Ecto neural progenitor cell (in vitro differentiated cells): ENCODE measurements around the gene TMEM209.
"Not testable (repeated sequence)": the region's sequence is repeated elsewhere in the genome, so short reads cannot be mapped to it uniquely, and the experiment has no call there.

Experiments
- DNase-seq: peaks from one replicate; pipeline ENCODE4 v3.0.0-alpha.2; 2018; ENCODE audit warnings: low spot score

TMEM209 gene

DNA sequence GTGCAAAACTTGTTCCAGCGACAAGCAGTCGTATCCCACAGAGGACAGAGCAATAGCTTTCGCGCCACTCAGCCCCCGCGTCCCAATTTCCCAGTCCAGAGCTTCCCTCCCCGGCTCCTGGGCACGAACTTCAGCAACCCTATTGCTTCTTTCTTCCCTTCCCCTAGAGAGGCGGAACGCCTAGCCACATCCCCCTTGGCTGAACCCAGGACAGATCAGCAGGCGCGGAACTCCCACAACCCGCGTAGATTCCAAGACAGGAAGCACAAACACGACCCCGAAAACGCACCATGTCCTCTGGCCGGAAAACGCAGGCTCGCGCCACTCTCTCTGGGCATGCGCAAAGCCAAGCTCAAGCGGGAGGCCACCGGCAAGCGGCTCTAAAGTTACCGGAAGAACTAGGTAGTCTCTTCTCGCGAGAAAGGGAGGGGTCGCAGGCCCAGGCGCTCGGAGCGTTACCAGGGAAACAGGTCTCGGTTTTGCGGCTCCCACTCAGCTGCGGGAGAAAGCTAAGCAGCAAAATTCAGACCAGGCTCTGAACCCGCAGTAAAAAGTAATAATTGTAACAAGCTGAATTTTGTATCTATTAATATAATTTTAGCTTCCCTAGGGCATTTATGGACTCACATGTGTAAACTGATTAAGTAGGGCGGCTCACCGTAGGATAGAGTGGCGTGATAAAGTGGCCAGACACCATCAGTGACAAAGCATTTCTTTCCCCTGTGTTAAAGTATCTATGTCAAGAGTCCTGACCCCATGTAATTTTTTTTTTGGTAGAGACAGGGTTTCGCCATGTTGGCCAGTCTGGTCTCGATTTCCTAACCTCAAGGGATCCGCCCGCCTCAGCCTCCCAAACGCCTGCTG, at the start of gene TMEM209:
TSS of gene TMEM209 (minus strand) at position 323 of the 864 bp plus-strand sequence. CDS start at position 292, 31 bp downstream.
- peak; percentile 98 for DNase-seq

- DNase-seq = no peak
Measured at GRCh38 chr7:130254555-130254954, 49.3 kb upstream of the TMEM209 start.

DNA sequence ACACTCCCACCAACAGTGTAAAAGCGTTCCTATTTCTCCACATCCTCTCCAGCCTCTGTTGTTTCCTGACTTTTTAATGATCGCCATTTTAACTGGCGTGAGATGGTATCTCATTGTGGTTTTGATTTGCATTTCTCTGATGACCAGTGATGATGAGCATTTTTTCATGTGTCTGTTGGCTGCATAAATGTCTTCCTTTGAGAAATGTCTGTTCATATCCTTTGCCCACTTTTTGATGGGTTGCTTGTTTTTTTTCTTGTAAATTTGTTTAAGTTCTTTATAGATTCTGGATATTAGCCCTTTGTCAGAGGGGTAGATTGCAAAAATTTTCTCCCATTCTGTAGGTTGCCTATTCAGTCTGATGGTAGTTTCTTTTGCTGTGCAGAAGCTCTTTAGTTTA, 44.4 kb upstream of the TMEM209 start:
- not testable (repeated sequence) for DNase-seq

DNA sequence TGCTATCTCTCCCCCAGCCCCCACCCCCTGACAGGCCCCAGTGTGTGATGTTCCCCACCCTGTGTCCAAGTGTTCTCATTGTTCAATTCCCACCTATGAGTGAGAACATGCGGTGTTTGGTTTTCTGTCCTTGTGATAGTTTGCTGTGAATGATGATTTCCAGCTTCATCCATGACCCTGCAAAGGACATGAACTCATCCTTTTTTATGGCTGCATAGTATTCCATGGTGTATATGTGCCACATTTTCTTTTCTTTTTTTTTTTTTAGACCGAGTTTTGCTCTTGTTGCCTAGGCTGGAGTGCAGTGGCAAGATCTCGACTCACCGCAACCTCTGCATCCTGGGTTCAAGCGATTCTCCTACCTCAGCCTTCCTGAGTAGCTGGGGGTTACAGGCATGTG, 43.6 kb upstream of the TMEM209 start:
- not testable (repeated sequence) for DNase-seq

DNA sequence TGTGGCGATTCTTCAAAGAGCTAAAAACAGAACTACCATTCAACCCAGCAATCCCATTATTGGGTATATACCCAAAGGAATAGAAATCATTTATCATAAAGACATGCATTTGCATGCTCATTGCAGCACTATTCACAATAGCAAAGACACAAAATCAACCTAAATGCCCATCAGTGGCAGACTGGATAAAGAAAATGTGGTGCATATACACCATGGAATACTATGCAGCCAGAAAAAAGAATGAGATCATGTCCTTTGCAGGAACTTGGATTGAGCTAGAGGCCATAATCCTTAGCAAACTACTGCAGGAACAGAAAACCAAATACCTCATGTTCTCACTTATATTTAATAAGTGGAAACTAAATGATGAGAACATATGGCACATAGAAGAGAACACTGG, 41.3 kb upstream of the TMEM209 start:
- not testable (repeated sequence) for DNase-seq

DNA sequence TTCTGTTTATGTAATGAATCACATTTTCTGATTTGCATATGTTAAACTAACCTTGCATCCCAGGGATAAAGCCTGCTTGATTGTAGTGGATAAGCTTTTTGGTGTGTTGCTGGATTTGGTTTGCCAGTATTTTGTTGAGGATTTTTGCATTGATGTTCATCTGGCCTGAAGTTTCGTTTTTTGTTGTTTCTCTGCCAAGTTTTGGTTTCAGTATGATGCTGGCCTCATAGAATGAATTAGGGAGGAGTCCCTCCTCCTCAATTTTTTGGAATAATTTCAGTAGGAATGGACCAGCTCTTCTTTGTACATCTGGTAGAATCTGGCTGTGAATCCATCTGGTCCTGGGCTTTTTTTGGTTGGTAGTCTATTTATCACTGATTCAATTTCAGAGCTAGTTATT, 38.3 kb upstream of the TMEM209 start:
- DNase-seq = not testable (repeated sequence)

GRCh38 chr7:130242198-130243014, 37.2 kb upstream of the TMEM209 start:
- DNase-seq = peak; percentile 75

GRCh38 chr7:130240240-130240639, 35.0 kb upstream of the TMEM209 start:
- DNase-seq = no peak

GRCh38 chr7:130236361-130236760, 31.2 kb upstream of the TMEM209 start:
- not testable (repeated sequence) for DNase-seq

GRCh38 chr7:130234078-130234477, 28.9 kb upstream of the TMEM209 start:
- DNase-seq = no peak

GRCh38 chr7:130232209-130232608, 27.0 kb upstream of the TMEM209 start:
- no peak for DNase-seq

- no peak for DNase-seq
Measured at GRCh38 chr7:130231792-130232191, 26.6 kb upstream of the TMEM209 start.

GRCh38 chr7:130229981-130230380, 24.8 kb upstream of the TMEM209 start:
- not testable (repeated sequence) for DNase-seq

DNA sequence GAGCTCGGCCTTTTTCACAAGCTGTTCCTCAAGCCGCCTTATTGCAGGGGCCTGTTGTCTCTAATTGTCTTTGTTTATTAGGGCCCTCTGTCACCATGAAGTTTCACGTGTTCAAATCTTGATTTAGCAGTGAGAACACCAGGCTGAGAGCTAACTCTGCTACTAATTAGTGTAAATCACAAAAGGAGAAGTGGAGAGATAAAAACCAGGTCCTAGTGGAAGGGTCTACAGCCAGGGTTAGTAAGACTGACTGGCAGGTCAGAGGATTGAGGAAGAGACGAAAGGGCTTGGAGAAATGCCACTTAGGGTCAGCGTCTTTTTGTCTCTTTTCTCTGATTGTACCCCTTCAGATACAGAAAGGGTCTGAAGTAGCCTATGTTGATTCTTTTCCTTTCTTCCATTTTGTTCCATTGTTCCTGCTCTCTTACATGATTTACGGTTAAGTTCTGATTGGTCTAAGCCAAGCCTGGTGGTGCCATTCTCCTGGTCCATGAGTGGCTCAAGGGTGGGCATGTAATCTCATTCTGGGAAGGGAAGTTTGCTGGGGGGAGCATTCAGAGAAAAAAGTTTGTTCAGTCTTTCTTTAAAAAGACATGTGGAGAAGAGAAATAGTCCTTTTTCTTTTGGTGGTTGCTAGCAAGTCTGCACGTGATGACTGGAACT, 23.8 kb upstream of the TMEM209 start:
- no peak for DNase-seq

DNA sequence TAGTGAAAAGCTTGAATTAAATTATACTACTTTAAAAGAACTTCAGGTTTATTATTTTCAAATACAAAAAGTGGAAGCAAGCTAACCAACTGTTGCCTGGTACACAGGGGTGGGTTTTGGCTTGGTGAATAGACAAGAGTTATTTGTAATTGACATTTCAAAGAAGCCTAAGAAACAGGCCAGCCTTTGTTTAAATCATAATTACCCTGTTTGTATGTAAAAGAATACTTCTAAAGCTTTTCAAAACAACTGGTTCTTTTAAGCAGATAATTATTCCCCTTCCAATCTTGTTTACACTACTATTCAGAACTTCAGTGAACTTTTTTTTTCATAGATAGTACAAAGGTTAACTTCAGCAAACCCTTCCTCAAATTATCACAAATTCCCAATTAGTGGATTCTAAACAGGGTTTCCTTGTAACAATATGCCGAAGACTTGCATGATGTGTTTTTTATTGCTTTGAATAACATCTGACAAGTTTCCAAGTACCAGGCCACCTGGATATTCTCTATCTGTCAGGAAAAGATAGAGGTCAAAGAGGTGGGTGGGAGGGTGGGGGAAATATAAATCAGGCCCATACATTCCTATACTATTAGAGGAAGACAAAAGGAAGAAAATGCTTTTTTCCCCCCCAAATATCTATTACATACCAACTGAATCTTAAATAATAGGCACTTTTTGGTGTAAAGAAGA, 22.8 kb upstream of the TMEM209 start:
- no peak for DNase-seq

- no peak for DNase-seq
Measured at GRCh38 chr7:130226333-130226732, 21.1 kb upstream of the TMEM209 start.

DNA sequence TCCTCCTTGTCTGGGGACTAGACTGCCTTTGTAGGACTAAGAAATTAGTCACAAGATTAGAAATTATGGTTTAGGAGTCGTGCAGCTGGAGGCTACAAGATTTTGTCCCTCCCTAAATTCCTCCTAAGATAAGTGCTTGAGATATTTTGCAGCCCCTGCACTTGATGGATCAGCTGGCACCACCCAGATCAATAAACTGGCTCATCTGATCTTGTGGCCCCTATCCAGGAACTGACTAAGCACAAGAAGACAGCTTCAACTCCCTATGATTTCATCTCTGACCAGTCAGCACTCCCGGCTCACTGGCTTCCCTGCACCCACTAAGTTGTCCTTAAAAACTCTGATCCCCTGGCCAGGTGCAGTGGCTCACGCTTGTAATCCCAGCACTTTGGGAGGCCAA, 19.7 kb upstream of the TMEM209 start:
- not testable (repeated sequence) for DNase-seq

GRCh38 chr7:130224210-130224609, 19.0 kb upstream of the TMEM209 start:
- no peak for DNase-seq

DNA sequence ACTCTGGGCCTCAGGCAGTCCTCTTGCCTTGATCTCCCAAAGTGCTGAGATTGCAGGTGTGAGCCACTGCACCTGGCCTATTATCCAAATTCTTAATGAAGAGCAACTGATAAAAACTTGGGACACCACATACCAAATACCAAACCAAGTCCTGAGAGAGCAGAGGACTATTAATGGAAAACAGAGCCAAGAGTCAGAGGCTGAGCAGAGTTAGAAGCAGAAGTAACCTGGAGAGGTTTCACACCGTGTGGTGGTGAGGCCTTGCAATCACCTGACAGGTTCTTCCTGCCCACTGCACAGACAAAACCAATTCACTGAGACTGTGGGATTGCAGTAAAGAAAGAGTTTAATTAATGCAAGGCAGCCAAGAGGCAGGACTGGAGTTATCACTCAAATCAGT, 18.4 kb upstream of the TMEM209 start:
- no peak for DNase-seq

DNA sequence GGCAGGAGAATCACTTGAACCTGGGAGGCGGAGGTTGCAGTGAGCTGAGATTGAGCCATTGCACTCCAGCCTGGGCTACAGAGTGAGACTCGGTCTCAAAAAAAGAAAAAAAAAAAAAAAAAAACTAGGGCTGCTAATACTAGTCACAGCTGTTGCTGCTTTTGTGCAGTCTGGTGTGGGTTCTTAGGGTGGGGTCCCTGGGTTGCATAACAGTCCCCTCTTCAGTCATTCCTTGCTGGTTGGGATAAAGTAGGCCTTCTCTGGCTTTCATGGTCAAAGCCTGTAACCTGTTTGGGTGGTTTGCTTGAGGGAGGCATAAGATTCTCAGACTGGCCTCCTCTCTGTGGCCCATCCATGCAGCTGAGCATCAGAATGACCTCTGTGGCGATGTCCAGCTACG, 16.5 kb upstream of the TMEM209 start:
- no peak for DNase-seq

DNA sequence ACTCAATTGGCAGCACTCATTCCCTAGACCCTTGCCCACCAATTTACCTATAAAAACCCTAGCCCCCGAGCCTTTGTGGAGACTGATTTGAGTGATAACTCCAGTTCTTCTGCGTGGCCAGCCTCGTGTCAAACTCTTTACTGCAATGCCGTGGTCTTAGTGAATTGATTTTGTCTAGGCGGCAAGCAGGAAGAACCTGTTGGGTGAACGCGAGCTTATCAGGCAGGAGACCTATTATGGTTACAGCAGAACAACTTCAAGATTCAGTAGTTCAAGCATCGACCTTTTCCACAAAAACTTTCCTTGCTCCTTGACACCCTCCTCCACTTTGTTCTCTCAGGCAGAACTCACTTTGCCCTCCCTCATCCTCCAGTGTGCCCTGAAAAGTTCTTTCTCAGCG, 14.7 kb upstream of the TMEM209 start:
- DNase-seq = no peak
